ENCODE results near the gene HMGA1.
"Not testable (repeated sequence)": the region's sequence is repeated elsewhere in the genome, so short reads cannot be mapped to it uniquely, and the experiment has no call there.

HMGA1 gene

GRCh38 chr6:34248198-34248726 lies 11.6 kb downstream of the HMGA1 start:
- peaks cover 9% of the 10 kb centered on the region for H3K36me3 ChIP-seq (replicated peaks)
- peak overlapping the region; percentile 68 for H3K27ac ChIP-seq
- in situ Hi-C loops (cut with HindIII; ENCODE audit: low pct_ligation_motif_present, low sequenced_read_pairs): no loop called here
- DNase-seq: no peak
- no peaks in the 10 kb centered on the region for H3K27me3 ChIP-seq (replicated peaks)
- peak overlapping the region; percentile 92 for H3K4me3 ChIP-seq (ENCODE audit: low read depth, low read length)
- no peak for TF ChIP-seq CTCF (IDR thresholded peaks at IDR 0.05; ENCODE audit: low read depth, low read length, missing control alignments)

GRCh38 chr6:34248727-34249468 lies 12.2 kb downstream of the HMGA1 start, which contains the start of gene SMIM29:
Gene SMIM29 (minus strand): TSS chr6:34249006. CDS start chr6:34247791, 1,215 bp downstream.
- in situ Hi-C loops (cut with HindIII; ENCODE audit: low pct_ligation_motif_present, low sequenced_read_pairs): no loop called here
- Histone ChIP-seq H3K36me3 (replicated peaks) (peaks cover 4% of the 10 kb centered on the region), H3K27me3 (replicated peaks) (no peaks in the 10 kb centered on the region), H3K27ac (peak within 1 kb of the TSS; percentile 68), H3K4me3 (ENCODE audit: low read depth, low read length) (peak within 1 kb of the TSS; percentile 92)
- peak; percentile 91 for DNase-seq
- peak; percentile 67 for TF ChIP-seq CTCF (IDR thresholded peaks at IDR 0.05; ENCODE audit: low read depth, low read length, missing control alignments)

- peaks cover 4% of the 10 kb centered on the region for H3K36me3 ChIP-seq (replicated peaks)
- peak overlapping the region; percentile 46 for H3K27ac ChIP-seq
- no peaks in the 10 kb centered on the region for H3K27me3 ChIP-seq (replicated peaks)
- DNase-seq: no peak
- in situ Hi-C loops (cut with HindIII; ENCODE audit: low pct_ligation_motif_present, low sequenced_read_pairs): no loop called here
- no peak for TF ChIP-seq CTCF (IDR thresholded peaks at IDR 0.05; ENCODE audit: low read depth, low read length, missing control alignments)
- H3K4me3 ChIP-seq (ENCODE audit: low read depth, low read length): peak overlapping the region; percentile 92
These were observed 13.0 kb downstream of the HMGA1 start for GRCh38 chr6:34249469-34250261.

- H3K36me3 ChIP-seq (replicated peaks); H3K4me3 ChIP-seq (ENCODE audit: low read depth, low read length); H3K27ac ChIP-seq; H3K27me3 ChIP-seq (replicated peaks); DNase-seq; in situ Hi-C loops (cut with HindIII; ENCODE audit: low pct_ligation_motif_present, low sequenced_read_pairs): not testable (repeated sequence)
These were observed 15.7 kb downstream of the HMGA1 start for GRCh38 chr6:34252395-34252794.

GRCh38 chr6:34259529-34260069 lies 22.9 kb downstream of the HMGA1 start:
- Histone ChIP-seq H3K4me3 (ENCODE audit: low read depth, low read length) (no peak overlapping the region), H3K36me3 (replicated peaks) (no peaks in the 10 kb centered on the region), H3K27me3 (replicated peaks) (no peaks in the 10 kb centered on the region), H3K27ac (no peak overlapping the region)
- no peak for TF ChIP-seq CTCF (IDR thresholded peaks at IDR 0.05; ENCODE audit: low read depth, low read length, missing control alignments)
- DNase-seq: no peak
- in situ Hi-C loops (cut with HindIII; ENCODE audit: low pct_ligation_motif_present, low sequenced_read_pairs): no loop called here
